B cell (primary cell): ENCODE data around the gene ZFAND6. TPM values are rescaled to one million over a fixed set of nuclear protein-coding genes. Genes with fewer than 3 reads are reported as not detected.

Experiments used
- ATAC-seq: fragments of 200-7000 bp; cut with Tn5 transposase; one replicate; pipeline ENCODE4 v1.10.0; 2021; ENCODE audit warnings: low read depth, mild to moderate bottlenecking, moderate number of reproducible peaks, moderate library complexity
- CTCF ChIA-PET: fragments of 350-600 bp; sonication (Branson Sonifier 250); formaldehyde crosslinking; loops from one replicate; lab custom pipeline; 2021; ENCODE audit warnings: antibody characterized with exemption, inconsistent platforms; lab: Charles Lee
- POLR2A ChIA-PET: fragments of 350-600 bp; sonication (Branson Sonifier 250); formaldehyde crosslinking; loops from one replicate; lab custom pipeline; 2021; ENCODE audit warnings: antibody characterized with exemption; lab: Charles Lee
- DNase-seq: peaks from one replicate; pipeline ENCODE4 v3.0.0; 2013
- H2AFZ ChIP-seq: 2 replicates; pipeline ENCODE4 v1.6.1; 2012; ENCODE audit warnings: mild to moderate bottlenecking, low read depth, low read length; ENCODE audit not compliant: insufficient read depth, poor library complexity, severe bottlenecking
- H3K27ac ChIP-seq, 2 donors: 1 replicate in 1 of 2; 2 replicates in 1 of 2; pipeline ENCODE4 v1.5.1; 2012 to 2013; ENCODE audit warnings: low read length in 2 of 2, mild to moderate bottlenecking in 2 of 2, moderate library complexity in 1 of 2
- H3K27me3 ChIP-seq, 4 experiments: fragments of 200-600 bp in 1 of 4; sonication (generic) in 1 of 4; replicated peaks in 1 of 4; 1 replicate in 2 of 4; 2 replicates in 2 of 4; pipeline versions ENCODE4 v1.6.1 to v1.7.0; 2013 to 2016; ENCODE audit warnings: low read length in 3 of 4, mild to moderate bottlenecking in 2 of 4, mixed read lengths in 1 of 4, moderate library complexity in 1 of 4; ENCODE audit not compliant: insufficient read depth in 4 of 4, control insufficient read depth in 3 of 4; ENCODE audit errors: control extremely low read depth in 1 of 4
- H3K36me3 ChIP-seq, 2 experiments: replicated peaks in 1 of 2; 1 replicate in 1 of 2; 2 replicates in 1 of 2; pipeline versions ENCODE4 v1.6.1 to v1.7.1; 2013; ENCODE audit warnings: low read length in 1 of 2; ENCODE audit not compliant: insufficient read depth in 2 of 2, control insufficient read depth in 1 of 2; ENCODE audit errors: control extremely low read depth in 1 of 2, extremely low read depth in 1 of 2
- H3K4me1 ChIP-seq, 2 donors: fragments of 200-600 bp in 1 of 2; sonication (generic) in 1 of 2; 1 replicate in 1 of 2; 2 replicates in 1 of 2; pipeline versions ENCODE4 v1.5.1 to v1.6.1; 2013 to 2017; ENCODE audit warnings: low read length in 2 of 2; ENCODE audit not compliant: control insufficient read depth in 2 of 2, insufficient read depth in 2 of 2
- H3K4me2 ChIP-seq: replicated peaks from 2 replicates; pipeline ENCODE3; 2012; ENCODE audit warnings: mild to moderate bottlenecking, low read depth, low read length; ENCODE audit not compliant: poor library complexity, severe bottlenecking
- H3K4me3 ChIP-seq, 5 experiments: fragments of 200-600 bp in 1 of 5; sonication (generic) in 1 of 5; 1 replicate in 3 of 5; 2 replicates in 2 of 5; pipeline versions ENCODE4 v1.5.1 to v1.7.0; 2011 to 2016; ENCODE audit warnings: low read length in 4 of 5, mild to moderate bottlenecking in 4 of 5, low read depth in 2 of 5, control low read depth in 1 of 5, moderate library complexity in 1 of 5; ENCODE audit not compliant: insufficient read depth in 1 of 5; ENCODE audit errors: control extremely low read depth in 1 of 5, extremely low read depth in 1 of 5
- H3K79me2 ChIP-seq: fragments of 200-600 bp; sonication (generic); one replicate; pipeline ENCODE4 v1.6.0; 2016; ENCODE audit warnings: low read length; ENCODE audit not compliant: control insufficient read depth, insufficient read depth
- H3K9ac ChIP-seq: fragments of 200-600 bp; sonication (generic); 2 replicates; pipeline ENCODE4 v1.6.1; 2017; ENCODE audit warnings: mild to moderate bottlenecking, low read length, moderate library complexity
- H3K9me3 ChIP-seq, 3 donors: one replicate each; pipeline versions ENCODE4 v1.6.1 to v1.7.1; 2013; ENCODE audit warnings: low read length in 2 of 3; ENCODE audit not compliant: control insufficient read depth in 2 of 3, insufficient read depth in 1 of 3; ENCODE audit errors: control extremely low read depth in 1 of 3
- H4K20me1 ChIP-seq: 2 replicates; pipeline ENCODE4 v1.6.0; 2012; ENCODE audit warnings: mild to moderate bottlenecking, low read length; ENCODE audit not compliant: insufficient read depth, control insufficient read depth, poor library complexity, severe bottlenecking
- H3K27ac Mint-ChIP-seq: one replicate; pipeline ENCODE4 v1.8.0; 2021; ENCODE audit warnings: mixed read lengths
- H3K27me3 Mint-ChIP-seq: one replicate; pipeline ENCODE4 v1.8.0; 2021; ENCODE audit warnings: mixed read lengths
- H3K4me1 Mint-ChIP-seq: one replicate; pipeline ENCODE4 v1.8.0; 2021; ENCODE audit warnings: mixed read lengths
- H3K4me3 Mint-ChIP-seq: one replicate; pipeline ENCODE4 v1.8.0; 2021; ENCODE audit warnings: mixed read lengths
- H3K9me3 Mint-ChIP-seq: one replicate; pipeline ENCODE4 v1.8.0; 2022; ENCODE audit warnings: mixed read lengths; ENCODE audit not compliant: insufficient read depth
- CTCF ChIP-seq: fragments of 200-600 bp; IDR thresholded peaks from one replicate; pipeline ENCODE4 v1.8.0; 2022; ENCODE audit warnings: antibody characterized with exemption, mild to moderate bottlenecking
- EZH2 ChIP-seq: IDR thresholded peaks from 2 replicates; pipeline ENCODE4 v1.6.1; 2012; ENCODE audit warnings: borderline replicate concordance, low read depth, mild to moderate bottlenecking, moderate library complexity, low read length; ENCODE audit not compliant: insufficient read depth, poor library complexity, severe bottlenecking
- WGBS: methylation state at CpG from one replicate; pipeline ENCODE4 v1.1.5; 2013; ENCODE audit warnings: missing lambda C conversion rate; ENCODE audit not compliant: insufficient coverage; 5-methylcytosine and 5-hydroxymethylcytosine counted together
- intact Hi-C: fragments of 100-400 bp; cut with micrococcal nuclease; formaldehyde crosslinking; loops from one replicate; pipeline ENCODE4 v1.10.0; 2022
- polyA plus RNA-seq: library from polyadenylated mRNA; depleted of rRNA; stranded (reverse); fragments of >200 nt; gene quantifications from 2 replicates; pipeline ENCODE4 v1.2.3, GENCODE V29; 2012
- total RNA-seq, 2 donors: library from RNA; stranded (reverse); fragments of 120-200 nt in 1 of 2; gene quantifications; 1 replicate in 1 of 2; 2 replicates in 1 of 2; pipeline versions ENCODE4 v1.2.3 to v1.2.4, GENCODE V29; 2013 to 2022

ZFAND6 gene
- total and polyA plus RNA-seq, 2 donors (not counting 1 experiment from before 2014, with no cell fraction given), result 60.6 to 144 TPM

GRCh38 chr15:80156176-80156720 lies 96.8 kb downstream of the ZFAND6 start:
- ATAC-seq, result no peak
- TF ChIP-seq CTCF, result no peak
- TF ChIP-seq EZH2, result no peak
- Histone ChIP-seq H3K36me3 (no peaks in the 10 kb centered on the region), H3K9me3 (no peaks in the 10 kb centered on the region), H3K9ac (no peak overlapping the region), H3K27me3 (no peaks in the 10 kb centered on the region), H3K4me1 (peaks cover 18 to 27% of the 10 kb centered on the region in 2 donors), H4K20me1 (no peaks in the 10 kb centered on the region), H3K4me2 (no peak overlapping the region), H3K79me2 (no peaks in the 10 kb centered on the region), H3K27ac (no peak overlapping the region), H2AFZ (no peak overlapping the region), H3K4me3 (no peak overlapping the region)
- no peak for DNase-seq
- ChIA-PET POLR2A (no interaction called here), CTCF (no interaction called here)
- Mint-ChIP-seq H3K4me3 (no peak overlapping the region), H3K27ac (no peak overlapping the region), H3K27me3 (no peaks in the 10 kb centered on the region), H3K4me1 (peaks cover 40% of the 10 kb centered on the region), H3K9me3 (no peaks in the 10 kb centered on the region)
- intact Hi-C loops, result no loop called here
- 100% methylated on average over 2 of the region's 8 CpGs for WGBS

GRCh38 chr15:80157215-80157614 lies 97.7 kb downstream of the ZFAND6 start:
- Histone ChIP-seq H2AFZ (no peak overlapping the region), H3K9me3 (no peaks in the 10 kb centered on the region), H3K27me3 (no peaks in the 10 kb centered on the region), H3K79me2 (no peaks in the 10 kb centered on the region), H3K27ac (no peak overlapping the region), H4K20me1 (no peaks in the 10 kb centered on the region), H3K4me3 (no peak overlapping the region), H3K4me2 (no peak overlapping the region), H3K36me3 (no peaks in the 10 kb centered on the region), H3K4me1 (peaks cover 18 to 24% of the 10 kb centered on the region in 2 donors), H3K9ac (no peak overlapping the region)
- ATAC-seq (no peak), DNase-seq (no peak)
- H3K27me3 Mint-ChIP-seq, result no peaks in the 10 kb centered on the region
- POLR2A ChIA-PET, result no interaction called here
- H3K4me1 Mint-ChIP-seq, result peaks cover 37% of the 10 kb centered on the region
- H3K27ac Mint-ChIP-seq, result no peak overlapping the region
- 85% methylated on average over 4 of the region's 5 CpGs for WGBS
- no peaks in the 10 kb centered on the region for H3K9me3 Mint-ChIP-seq
- no peak overlapping the region for H3K4me3 Mint-ChIP-seq
- intact Hi-C loops, result no loop called here
- CTCF ChIA-PET, result interaction anchor here (0.5 to 1.4 kb wide), 4 partner anchors 11 to 776 kb away, joined by 3 to 9 read pairs (median 3); no protein-coding TSS in a partner anchor
- TF ChIP-seq CTCF, result no peak
- no peak for TF ChIP-seq EZH2
